Endodermal cell (in vitro differentiated cells): ENCODE results near the gene ACVR1B. TPM values are rescaled to one million over a fixed set of nuclear protein-coding genes. Genes with fewer than 3 reads are reported as not detected.

Experiments used
- DNase-seq: peaks from one replicate; pipeline ENCODE4 v3.0.0-alpha.2; 2017
- H3K27ac ChIP-seq: 2 replicates; pipeline ENCODE4 v1.5.1; 2013; ENCODE audit warnings: mild to moderate bottlenecking, low read depth, low read length, moderate library complexity
- H3K27me3 ChIP-seq: 2 replicates; pipeline ENCODE4 v1.6.1; 2013; ENCODE audit warnings: mild to moderate bottlenecking, low read length, moderate library complexity; ENCODE audit not compliant: insufficient read depth, control insufficient read depth, poor library complexity, severe bottlenecking
- H3K36me3 ChIP-seq: 2 replicates; pipeline ENCODE4 v1.7.0; 2013; ENCODE audit warnings: mild to moderate bottlenecking, low read length, moderate library complexity; ENCODE audit not compliant: control insufficient read depth, insufficient read depth
- H3K4me1 ChIP-seq: one replicate; pipeline ENCODE4 v1.7.0; 2013; ENCODE audit warnings: low read length; ENCODE audit not compliant: control insufficient read depth, insufficient read depth
- H3K4me3 ChIP-seq: 2 replicates; pipeline ENCODE4 v1.5.1; 2013; ENCODE audit warnings: mild to moderate bottlenecking, low read length, moderate library complexity
- H3K9ac ChIP-seq: 2 replicates; pipeline ENCODE4 v1.6.1; 2013; ENCODE audit warnings: mild to moderate bottlenecking, low read length, moderate library complexity; ENCODE audit not compliant: poor library complexity, severe bottlenecking; ENCODE audit errors: extremely low read depth
- H3K9me3 ChIP-seq: 2 replicates; pipeline ENCODE4 v1.6.1; 2013; ENCODE audit warnings: mild to moderate bottlenecking, low read length, moderate library complexity; ENCODE audit not compliant: control insufficient read depth
- H3K27ac Mint-ChIP-seq: 2 replicates; pipeline ENCODE4 v1.8.0; 2020; ENCODE audit warnings: mixed read lengths
- H3K27me3 Mint-ChIP-seq: 2 replicates; pipeline ENCODE4 v1.8.0; 2021; ENCODE audit warnings: mild to moderate bottlenecking, mixed read lengths; ENCODE audit not compliant: insufficient read depth
- H3K36me3 Mint-ChIP-seq: 2 replicates; pipeline ENCODE4 v1.8.0; 2020; ENCODE audit warnings: low read depth, mixed read lengths
- H3K4me1 Mint-ChIP-seq: 2 replicates; pipeline ENCODE4 v1.8.0; 2020; ENCODE audit warnings: mixed read lengths
- H3K4me3 Mint-ChIP-seq: 2 replicates; pipeline ENCODE4 v1.8.0; 2020; ENCODE audit warnings: mild to moderate bottlenecking, moderate library complexity, mixed read lengths
- H3K9me3 Mint-ChIP-seq: 2 replicates; pipeline ENCODE4 v1.8.0; 2020; ENCODE audit warnings: mild to moderate bottlenecking, mixed read lengths
- WGBS, 2 experiments: methylation state at CpG; one replicate each; pipeline versions ENCODE4 v1.1.5 to v1.1.7; 2013; ENCODE audit warnings: missing lambda C conversion rate in 2 of 2, mixed read lengths in 1 of 2; ENCODE audit not compliant: insufficient coverage in 1 of 2, insufficient read length in 1 of 2; 5-methylcytosine and 5-hydroxymethylcytosine counted together
- total RNA-seq, 2 donors: library from RNA; stranded (reverse); fragmentation: NEBNext Ultra II Directional in 1 of 2; extraction: Animal tissue kit (Norgen Biotek cat#: 25700) in 1 of 2; gene quantifications; 2 replicates in 1 of 2; 3 replicates in 1 of 2; pipeline ENCODE4 v1.2.1, GENCODE V29; 2021
- TF ChIP-seq, protein P1 (sequence below): fragments of 200-600 bp; sonication (generic); conservative IDR thresholded peaks from 2 replicates; pipeline ENCODE4 v1.5.0; 2021; ENCODE audit warnings: antibody characterized with exemption, mild to moderate bottlenecking

ACVR1B gene
- total RNA-seq, 2 donors from 2014 or later, result 48.6 to 59.3 TPM

DNA sequence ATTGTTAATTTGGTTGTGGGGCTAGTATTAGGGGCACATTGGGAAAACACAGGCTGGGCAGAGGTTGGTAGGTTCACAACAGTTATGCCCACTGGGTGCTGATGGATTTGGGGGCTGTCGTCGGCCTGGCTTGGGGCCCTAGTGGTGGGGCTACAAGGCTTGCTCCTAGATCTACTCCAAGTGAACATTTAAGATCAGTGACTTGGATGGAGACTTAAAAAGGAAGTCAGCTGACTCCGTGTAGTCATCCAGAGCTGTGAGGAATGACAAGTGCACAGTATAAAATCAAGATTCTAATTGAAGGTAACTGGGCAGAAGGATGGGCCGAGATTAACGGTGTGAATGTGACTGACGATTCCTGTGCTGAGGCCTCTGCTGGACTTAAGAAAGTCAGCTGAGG, 86.9 kb downstream of the ACVR1B start:
- Mint-ChIP-seq H3K4me3 (peak overlapping the region; percentile 76), H3K4me1 (peaks cover 8% of the 10 kb centered on the region), H3K36me3 (no peaks in the 10 kb centered on the region), H3K27me3 (peaks cover 22% of the 10 kb centered on the region), H3K9me3 (no peaks in the 10 kb centered on the region), H3K27ac (no peak overlapping the region)
- H3K36me3 ChIP-seq, result peaks cover 4% of the 10 kb centered on the region
- no peak overlapping the region for H3K27ac ChIP-seq
- peak overlapping the region; percentile 85 for H3K4me3 ChIP-seq
- WGBS, 2 experiments, result 89 to 92% methylated on average over 6 of the region's 6 CpGs
- no peaks in the 10 kb centered on the region for H3K4me1 ChIP-seq
- no peaks in the 10 kb centered on the region for H3K9me3 ChIP-seq
- TF ChIP-seq, protein P1, sequence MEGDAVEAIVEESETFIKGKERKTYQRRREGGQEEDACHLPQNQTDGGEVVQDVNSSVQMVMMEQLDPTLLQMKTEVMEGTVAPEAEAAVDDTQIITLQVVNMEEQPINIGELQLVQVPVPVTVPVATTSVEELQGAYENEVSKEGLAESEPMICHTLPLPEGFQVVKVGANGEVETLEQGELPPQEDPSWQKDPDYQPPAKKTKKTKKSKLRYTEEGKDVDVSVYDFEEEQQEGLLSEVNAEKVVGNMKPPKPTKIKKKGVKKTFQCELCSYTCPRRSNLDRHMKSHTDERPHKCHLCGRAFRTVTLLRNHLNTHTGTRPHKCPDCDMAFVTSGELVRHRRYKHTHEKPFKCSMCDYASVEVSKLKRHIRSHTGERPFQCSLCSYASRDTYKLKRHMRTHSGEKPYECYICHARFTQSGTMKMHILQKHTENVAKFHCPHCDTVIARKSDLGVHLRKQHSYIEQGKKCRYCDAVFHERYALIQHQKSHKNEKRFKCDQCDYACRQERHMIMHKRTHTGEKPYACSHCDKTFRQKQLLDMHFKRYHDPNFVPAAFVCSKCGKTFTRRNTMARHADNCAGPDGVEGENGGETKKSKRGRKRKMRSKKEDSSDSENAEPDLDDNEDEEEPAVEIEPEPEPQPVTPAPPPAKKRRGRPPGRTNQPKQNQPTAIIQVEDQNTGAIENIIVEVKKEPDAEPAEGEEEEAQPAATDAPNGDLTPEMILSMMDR, result no peak
- DNase-seq, result no peak
- no peak overlapping the region for H3K9ac ChIP-seq
- peaks cover 20% of the 10 kb centered on the region for H3K27me3 ChIP-seq

DNA sequence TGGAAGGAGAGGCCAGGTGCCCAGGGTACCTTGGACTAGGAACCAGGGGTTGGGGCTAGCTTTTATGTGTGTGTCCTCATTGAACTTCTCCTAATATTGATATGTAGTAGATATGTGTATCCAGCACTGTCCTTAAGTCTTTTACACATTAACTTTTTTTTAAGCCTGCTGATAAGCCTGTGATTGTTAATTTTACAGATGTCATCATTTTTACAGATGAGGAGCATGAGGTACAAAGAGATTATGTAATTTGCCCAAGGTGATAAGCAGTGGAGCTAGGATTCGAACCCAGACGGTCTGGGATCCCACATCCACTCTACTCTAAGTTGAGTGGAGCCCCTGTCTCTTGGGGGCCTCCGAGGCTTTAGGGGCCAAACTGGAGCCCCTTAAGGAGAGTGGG, 89.5 kb downstream of the ACVR1B start:
- Mint-ChIP-seq H3K4me3 (no peak overlapping the region), H3K9me3 (no peaks in the 10 kb centered on the region), H3K27me3 (peaks cover 4% of the 10 kb centered on the region), H3K4me1 (peaks cover 6% of the 10 kb centered on the region), H3K36me3 (peaks cover 7% of the 10 kb centered on the region), H3K27ac (no peak overlapping the region)
- no peak for DNase-seq
- 60 to 86% methylated on average over 1 to 3 of the region's 3 CpGs for WGBS, 2 experiments
- H3K4me1 ChIP-seq, result no peaks in the 10 kb centered on the region
- H3K27ac ChIP-seq, result no peak overlapping the region
- no peak overlapping the region for H3K9ac ChIP-seq
- peaks cover 4% of the 10 kb centered on the region for H3K36me3 ChIP-seq
- no peaks in the 10 kb centered on the region for H3K9me3 ChIP-seq
- TF ChIP-seq, protein P1, result no peak
- no peak overlapping the region for H3K4me3 ChIP-seq
- peaks cover 2% of the 10 kb centered on the region for H3K27me3 ChIP-seq

DNA sequence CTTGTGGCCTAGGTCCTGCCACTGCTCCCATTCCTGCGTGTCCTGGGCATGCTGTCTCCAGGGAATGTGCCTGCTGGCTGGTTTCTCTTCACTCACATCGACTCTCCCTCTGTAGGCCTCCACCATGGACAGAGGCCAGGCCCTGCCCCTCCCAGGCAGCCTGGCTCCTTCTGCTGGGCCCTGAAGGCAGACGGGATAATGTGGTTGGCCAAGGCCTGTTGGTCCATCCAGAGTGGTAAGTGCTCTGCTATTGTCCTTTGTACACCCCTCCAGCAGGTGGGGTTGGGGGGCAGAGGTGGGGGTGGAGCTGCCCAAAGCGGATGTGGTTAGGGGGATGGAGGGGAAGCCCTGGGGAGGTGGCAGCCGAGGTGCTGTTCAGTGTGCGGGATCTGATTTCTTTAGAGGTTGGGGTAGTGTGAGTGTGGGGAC, 90.2 kb downstream of the ACVR1B start:
- Mint-ChIP-seq H3K4me3 (no peak overlapping the region), H3K36me3 (peaks cover 7% of the 10 kb centered on the region), H3K27me3 (peaks cover 1% of the 10 kb centered on the region), H3K27ac (no peak overlapping the region), H3K4me1 (peaks cover 6% of the 10 kb centered on the region), H3K9me3 (no peaks in the 10 kb centered on the region)
- H3K27ac ChIP-seq, result no peak overlapping the region
- no peaks in the 10 kb centered on the region for H3K9me3 ChIP-seq
- H3K4me3 ChIP-seq, result no peak overlapping the region
- DNase-seq, result peak; percentile 85
- H3K36me3 ChIP-seq, result peaks cover 4% of the 10 kb centered on the region
- TF ChIP-seq, protein P1, result no peak
- H3K27me3 ChIP-seq, result no peaks in the 10 kb centered on the region
- H3K9ac ChIP-seq, result no peak overlapping the region
- 62 to 78% methylated on average over 2 to 6 of the region's 6 CpGs for WGBS, 2 experiments
- no peaks in the 10 kb centered on the region for H3K4me1 ChIP-seq
